ENCODE measurements around the gene STX8.

Gene STX8

GRCh38 chr17:9224485-9224884 is 351.1 kb downstream of the STX8 start:
- ATAC-seq (ENCODE audit: low read depth) (no peak), DNase-seq (ENCODE audit: low spot score in 2 of 2) (no peak)
- Mint-ChIP-seq H3K27me3 (peaks cover 5% of the 10 kb centered on the region), H3K4me1 (no peaks in the 10 kb centered on the region), H3K27ac (no peak overlapping the region), H3K4me3 (no peak overlapping the region), H3K9me3 (no peaks in the 10 kb centered on the region), H3K36me3 (no peaks in the 10 kb centered on the region)

- ATAC-seq (ENCODE audit: low read depth) (no peak), DNase-seq (ENCODE audit: low spot score in 2 of 2) (no peak)
- Mint-ChIP-seq H3K4me1 (no peaks in the 10 kb centered on the region), H3K4me3 (no peak overlapping the region), H3K9me3 (no peaks in the 10 kb centered on the region), H3K27me3 (peaks cover 5% of the 10 kb centered on the region), H3K27ac (no peak overlapping the region), H3K36me3 (no peaks in the 10 kb centered on the region)
These were observed 352.1 kb downstream of the STX8 start for GRCh38 chr17:9223531-9223930.

- ATAC-seq (ENCODE audit: low read depth) (no peak), DNase-seq (ENCODE audit: low spot score in 2 of 2) (no peak)
- no peak overlapping the region for H3K4me3 Mint-ChIP-seq
- no peak overlapping the region for H3K27ac Mint-ChIP-seq
- no peaks in the 10 kb centered on the region for H3K4me1 Mint-ChIP-seq
- peaks cover 5% of the 10 kb centered on the region for H3K27me3 Mint-ChIP-seq
- peaks cover 3% of the 10 kb centered on the region for H3K9me3 Mint-ChIP-seq
- no peaks in the 10 kb centered on the region for H3K36me3 Mint-ChIP-seq
These were observed 353.8 kb downstream of the STX8 start for GRCh38 chr17:9221922-9222180.

DNA sequence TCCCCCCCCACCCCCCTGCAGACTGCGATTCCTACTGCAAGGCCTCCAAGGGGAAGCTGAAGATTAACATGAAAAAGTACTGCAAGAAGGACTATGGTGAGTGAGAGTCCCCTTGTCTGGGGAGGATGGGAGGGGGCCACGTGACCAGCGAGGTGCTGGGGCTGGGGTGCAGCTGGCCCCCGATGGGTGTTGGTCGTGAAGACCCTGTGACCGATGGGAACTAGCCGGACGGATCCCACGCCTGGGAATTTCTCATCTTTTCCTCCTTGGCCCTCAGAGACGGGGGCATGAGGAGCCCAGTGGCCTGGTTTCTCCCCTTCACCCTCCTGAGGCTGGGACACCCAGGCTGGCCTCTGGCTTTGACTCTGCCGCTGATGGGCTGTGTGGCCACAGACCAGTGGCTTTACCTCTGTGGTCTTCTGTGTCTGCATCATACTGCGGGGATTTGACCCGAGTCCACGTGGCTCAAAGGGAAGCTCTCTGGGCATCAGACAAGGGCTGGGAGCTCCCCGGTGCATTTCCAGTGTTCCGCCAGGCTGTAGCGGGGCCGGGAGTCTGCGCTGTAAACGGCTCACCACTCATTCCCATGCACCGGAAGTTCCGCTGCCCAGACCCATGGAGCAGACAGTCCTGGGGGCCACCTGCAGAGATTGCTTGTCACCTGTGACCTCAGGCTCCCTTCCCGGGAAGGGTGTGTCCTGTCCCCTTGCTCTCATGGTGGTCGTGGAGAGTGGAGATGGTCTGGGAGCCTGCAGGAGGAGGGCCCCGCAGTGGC is 354.3 kb downstream of the STX8 start:
- Mint-ChIP-seq H3K4me1 (no peaks in the 10 kb centered on the region), H3K9me3 (peaks cover 4% of the 10 kb centered on the region), H3K36me3 (no peaks in the 10 kb centered on the region), H3K4me3 (no peak overlapping the region), H3K27ac (no peak overlapping the region), H3K27me3 (peaks cover 5% of the 10 kb centered on the region)
- ATAC-seq (ENCODE audit: low read depth) (no peak), DNase-seq (ENCODE audit: low spot score in 2 of 2) (no peak)

- peaks cover 5% of the 10 kb centered on the region for H3K27me3 Mint-ChIP-seq
- DNase-seq (ENCODE audit: low spot score in 2 of 2) (no peak), ATAC-seq (ENCODE audit: low read depth) (no peak)
- peaks cover 3% of the 10 kb centered on the region for H3K36me3 Mint-ChIP-seq
- no peaks in the 10 kb centered on the region for H3K4me1 Mint-ChIP-seq
- H3K4me3 Mint-ChIP-seq = no peak overlapping the region
- H3K27ac Mint-ChIP-seq = no peak overlapping the region
- H3K9me3 Mint-ChIP-seq = peaks cover 8% of the 10 kb centered on the region
These were observed 355.0 kb downstream of the STX8 start for GRCh38 chr17:9220398-9221146.

- Mint-ChIP-seq H3K27me3 (peaks cover 5% of the 10 kb centered on the region), H3K4me3 (no peak overlapping the region), H3K27ac (no peak overlapping the region), H3K9me3 (peaks cover 13% of the 10 kb centered on the region), H3K4me1 (no peaks in the 10 kb centered on the region), H3K36me3 (peaks cover 3% of the 10 kb centered on the region)
- ATAC-seq (ENCODE audit: low read depth) (no peak), DNase-seq (ENCODE audit: low spot score in 2 of 2) (no peak)
These were observed 355.8 kb downstream of the STX8 start for GRCh38 chr17:9219631-9220397.

GRCh38 chr17:9218911-9219310 is 356.7 kb downstream of the STX8 start:
- H3K4me1 Mint-ChIP-seq = no peaks in the 10 kb centered on the region
- H3K27ac Mint-ChIP-seq = no peak overlapping the region
- peaks cover 3% of the 10 kb centered on the region for H3K36me3 Mint-ChIP-seq
- peaks cover 5% of the 10 kb centered on the region for H3K27me3 Mint-ChIP-seq
- ATAC-seq (ENCODE audit: low read depth) = no peak
- H3K4me3 Mint-ChIP-seq = no peak overlapping the region
- peaks cover 13% of the 10 kb centered on the region for H3K9me3 Mint-ChIP-seq
- no peak for DNase-seq (ENCODE audit: low spot score in 2 of 2)

DNA sequence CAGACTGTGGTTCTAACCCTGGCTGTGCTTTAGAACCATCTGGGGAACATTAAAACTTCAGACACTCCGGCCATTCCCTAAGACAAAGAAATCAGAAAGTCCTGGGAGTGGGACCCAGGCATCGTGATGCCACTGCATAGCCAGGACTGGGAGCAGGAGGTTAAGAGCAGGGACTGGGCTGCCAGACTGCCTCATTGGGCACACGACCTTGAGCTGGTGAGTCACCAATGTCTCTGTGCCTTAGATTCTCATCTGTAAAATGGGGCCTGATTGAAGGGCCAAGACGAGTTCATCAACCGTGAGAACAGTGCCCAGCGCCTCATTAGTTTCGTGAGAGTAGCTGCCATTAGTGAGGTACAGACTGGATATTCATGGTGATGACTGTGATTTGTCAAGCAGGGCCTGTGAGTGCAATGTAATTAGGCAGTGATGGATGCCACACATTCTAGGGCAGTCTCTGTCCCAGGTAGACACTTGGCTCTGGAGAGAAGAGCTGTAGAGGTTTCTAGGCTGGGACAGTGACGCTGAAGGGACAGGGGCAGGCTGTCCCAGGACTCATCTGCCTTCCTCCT is 357.5 kb downstream of the STX8 start:
- no peak for ATAC-seq (ENCODE audit: low read depth)
- Mint-ChIP-seq H3K4me1 (no peaks in the 10 kb centered on the region), H3K27ac (no peak overlapping the region), H3K27me3 (peaks cover 5% of the 10 kb centered on the region), H3K4me3 (no peak overlapping the region), H3K36me3 (peaks cover 3% of the 10 kb centered on the region), H3K9me3 (peaks cover 13% of the 10 kb centered on the region)
- no peak for DNase-seq (ENCODE audit: low spot score in 2 of 2)

DNA sequence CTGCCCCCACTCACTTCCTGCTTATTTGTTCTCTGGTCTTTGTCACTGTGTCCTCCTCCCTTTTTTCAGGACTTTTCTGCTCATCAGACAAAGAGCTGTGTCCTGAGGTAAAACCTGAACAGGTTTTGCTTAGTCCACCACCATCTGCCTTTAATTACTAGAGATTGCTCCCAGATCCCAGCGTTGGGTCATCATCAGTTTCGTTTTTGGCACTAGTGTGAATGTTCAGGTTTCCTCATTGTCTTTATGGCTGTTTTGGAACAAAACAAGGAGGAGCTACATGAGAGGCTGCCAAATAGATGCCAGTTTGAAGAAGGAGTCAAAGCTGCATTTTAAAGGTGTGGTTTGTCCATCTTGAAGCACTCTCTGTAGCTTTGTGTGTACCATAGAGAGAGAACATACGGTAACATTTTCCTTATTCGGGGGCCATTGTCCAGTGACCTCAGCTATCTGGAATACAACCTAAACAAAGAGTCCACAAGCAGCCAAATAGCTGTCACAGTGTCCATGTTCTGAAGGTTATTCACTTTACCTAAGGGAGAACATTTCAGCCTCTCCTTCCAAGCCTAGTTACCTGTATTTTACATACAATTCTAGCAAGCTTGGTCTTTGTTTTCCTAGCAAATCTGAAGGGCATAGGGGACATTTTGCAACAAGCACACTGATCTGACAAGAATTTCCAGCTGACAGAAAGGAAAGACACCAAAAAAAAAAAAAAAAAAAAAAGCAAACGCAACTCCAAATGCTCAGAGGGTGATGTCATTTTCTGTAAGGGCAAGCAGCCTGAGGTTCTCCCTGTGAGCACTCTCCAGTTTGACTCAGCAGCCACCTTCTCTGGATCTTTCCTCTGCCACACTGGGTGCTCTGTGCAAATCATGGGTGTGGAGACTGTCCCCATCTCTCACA is 358.2 kb downstream of the STX8 start:
- H3K9me3 Mint-ChIP-seq = peaks cover 13% of the 10 kb centered on the region
- peaks cover 3% of the 10 kb centered on the region for H3K36me3 Mint-ChIP-seq
- DNase-seq (ENCODE audit: low spot score in 2 of 2) (no peak), ATAC-seq (ENCODE audit: low read depth) (no peak)
- peaks cover 5% of the 10 kb centered on the region for H3K27me3 Mint-ChIP-seq
- H3K27ac Mint-ChIP-seq = no peak overlapping the region
- no peak overlapping the region for H3K4me3 Mint-ChIP-seq
- H3K4me1 Mint-ChIP-seq = no peaks in the 10 kb centered on the region

- Mint-ChIP-seq H3K9me3 (peaks cover 13% of the 10 kb centered on the region), H3K4me3 (no peak overlapping the region), H3K27me3 (peaks cover 1% of the 10 kb centered on the region), H3K36me3 (peaks cover 3% of the 10 kb centered on the region), H3K4me1 (no peaks in the 10 kb centered on the region), H3K27ac (no peak overlapping the region)
- DNase-seq (ENCODE audit: low spot score in 2 of 2) (no peak), ATAC-seq (ENCODE audit: low read depth) (no peak)
These were observed 360.2 kb downstream of the STX8 start for GRCh38 chr17:9215465-9215864.

GRCh38 chr17:9213303-9213640 is 362.3 kb downstream of the STX8 start:
- Mint-ChIP-seq H3K4me3 (no peak overlapping the region), H3K9me3 (peaks cover 13% of the 10 kb centered on the region), H3K27ac (no peak overlapping the region), H3K36me3 (peaks cover 3% of the 10 kb centered on the region), H3K4me1 (no peaks in the 10 kb centered on the region), H3K27me3 (no peaks in the 10 kb centered on the region)
- no peak for ATAC-seq (ENCODE audit: low read depth)
- DNase-seq (ENCODE audit: low spot score in 2 of 2) = no peak

DNA sequence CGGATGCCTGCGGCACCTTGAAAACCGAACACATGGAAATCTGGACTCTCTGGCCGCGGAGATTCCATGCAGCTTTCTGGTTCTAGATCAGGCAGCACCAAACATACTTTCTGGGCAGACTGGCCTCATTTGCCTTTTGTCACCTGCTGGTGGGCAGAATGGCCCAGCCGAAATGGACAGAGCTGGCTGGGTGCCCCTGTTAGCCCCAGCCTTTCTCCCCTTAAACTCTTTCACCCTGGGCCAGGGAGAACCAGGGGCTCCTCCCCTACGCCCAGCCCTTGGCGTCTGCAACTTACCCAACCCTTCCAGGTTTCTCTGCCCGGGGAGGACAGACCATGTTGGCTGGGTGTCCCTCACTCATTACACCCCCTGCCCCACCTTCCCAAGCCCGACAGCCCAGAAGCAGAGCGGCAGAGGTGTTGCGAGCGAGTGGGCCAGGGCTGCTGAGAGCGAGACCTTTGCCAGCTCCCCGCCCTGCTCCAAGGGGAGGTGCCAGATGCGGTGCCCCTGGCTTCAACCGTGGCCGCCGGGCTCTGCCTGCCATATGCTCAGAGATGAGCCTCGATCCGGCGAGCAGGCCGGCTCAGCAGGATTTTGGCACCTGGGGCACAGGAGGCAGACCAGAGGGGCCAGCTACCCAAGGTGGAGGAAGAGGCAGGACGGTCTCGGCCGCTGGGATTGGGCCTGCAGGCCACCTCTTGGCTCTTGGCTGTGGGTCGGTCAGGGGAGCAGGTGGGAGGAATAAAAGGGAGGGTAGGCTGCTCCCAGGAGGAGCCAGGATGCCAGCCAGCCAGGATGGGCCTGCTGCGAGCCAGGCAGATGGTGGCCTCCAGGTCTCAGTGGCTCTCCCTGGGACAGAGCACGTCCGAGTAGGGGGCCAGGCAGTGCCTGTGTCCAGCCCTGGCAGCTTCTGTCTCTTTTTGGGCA is 363.0 kb downstream of the STX8 start:
- DNase-seq (ENCODE audit: low spot score in 2 of 2) = no peak
- H3K4me3 Mint-ChIP-seq = no peak overlapping the region
- no peak for ATAC-seq (ENCODE audit: low read depth)
- no peaks in the 10 kb centered on the region for H3K4me1 Mint-ChIP-seq
- H3K27ac Mint-ChIP-seq = no peak overlapping the region
- no peaks in the 10 kb centered on the region for H3K27me3 Mint-ChIP-seq
- H3K9me3 Mint-ChIP-seq = peaks cover 13% of the 10 kb centered on the region
- peaks cover 3% of the 10 kb centered on the region for H3K36me3 Mint-ChIP-seq

Measured in memory B cell (primary cell).